GM19463 (cell line): ENCODE results near the gene TAF13.
"Not testable (repeated sequence)": the region's sequence is repeated elsewhere in the genome, so short reads cannot be mapped to it uniquely, and the experiment has no call there.

Source experiments
- ATAC-seq: cut with Tn5 transposase; IDR thresholded peaks from one replicate; pipeline ENCODE4 v1.9.1; 2021; ENCODE audit warnings: mild to moderate bottlenecking, moderate library complexity; ENCODE audit not compliant: unreplicated experiment

The TAF13 gene

DNA sequence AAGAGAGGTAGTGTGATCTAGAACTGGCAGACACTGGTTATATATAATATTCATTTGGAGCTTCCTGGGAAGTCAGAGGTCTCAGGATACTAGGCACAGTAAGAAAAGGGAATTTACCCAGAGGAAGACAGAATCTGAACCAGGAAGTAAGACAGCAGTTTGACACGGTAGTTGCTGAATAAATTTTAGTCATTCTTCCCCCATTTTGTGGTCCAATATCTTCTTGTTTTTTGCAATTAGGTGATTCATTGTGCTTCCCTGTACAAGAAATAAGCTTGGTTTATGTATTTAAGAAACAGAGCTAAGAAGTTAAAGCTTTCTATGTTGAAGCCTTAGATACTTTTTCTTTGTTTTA, 16.0 kb upstream of the TAF13 start:
- no peak for ATAC-seq

DNA sequence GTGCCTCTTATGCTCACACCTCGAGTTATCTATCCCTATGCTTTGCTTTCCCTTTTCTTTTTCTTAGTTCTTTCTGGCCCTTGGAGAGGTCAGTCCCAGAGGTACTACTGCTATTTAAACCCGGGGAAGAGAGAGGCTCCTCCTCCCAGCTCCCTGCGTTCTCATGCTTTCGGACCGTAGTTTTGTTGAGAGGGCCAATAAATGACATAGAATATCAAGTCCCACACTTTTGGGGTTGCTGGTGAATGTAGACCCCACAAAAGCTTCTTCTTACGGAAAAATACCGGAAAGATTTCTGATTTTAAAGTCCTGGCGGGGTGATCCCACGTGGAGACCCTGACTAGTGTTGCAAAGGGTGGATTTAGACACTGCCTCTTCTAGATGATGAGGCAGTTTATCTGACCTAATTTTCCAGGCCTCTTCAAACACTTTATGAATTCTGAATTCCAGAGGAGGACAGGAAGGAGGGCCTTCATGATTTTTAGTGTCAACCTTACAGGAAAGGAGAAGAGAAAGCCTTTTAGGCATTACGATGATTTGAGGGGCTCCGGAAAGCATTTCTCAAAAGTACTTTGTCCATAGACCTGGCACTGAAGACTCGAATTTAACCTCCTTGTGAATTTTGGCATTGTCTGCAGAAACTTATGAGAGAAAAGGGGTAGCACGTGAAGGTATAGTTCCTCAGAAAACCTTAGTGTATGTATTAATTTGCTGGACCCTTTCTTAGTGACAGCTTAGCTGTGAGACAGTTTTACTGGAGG, 15.5 kb upstream of the TAF13 start:
- peak; percentile 56 for ATAC-seq

DNA sequence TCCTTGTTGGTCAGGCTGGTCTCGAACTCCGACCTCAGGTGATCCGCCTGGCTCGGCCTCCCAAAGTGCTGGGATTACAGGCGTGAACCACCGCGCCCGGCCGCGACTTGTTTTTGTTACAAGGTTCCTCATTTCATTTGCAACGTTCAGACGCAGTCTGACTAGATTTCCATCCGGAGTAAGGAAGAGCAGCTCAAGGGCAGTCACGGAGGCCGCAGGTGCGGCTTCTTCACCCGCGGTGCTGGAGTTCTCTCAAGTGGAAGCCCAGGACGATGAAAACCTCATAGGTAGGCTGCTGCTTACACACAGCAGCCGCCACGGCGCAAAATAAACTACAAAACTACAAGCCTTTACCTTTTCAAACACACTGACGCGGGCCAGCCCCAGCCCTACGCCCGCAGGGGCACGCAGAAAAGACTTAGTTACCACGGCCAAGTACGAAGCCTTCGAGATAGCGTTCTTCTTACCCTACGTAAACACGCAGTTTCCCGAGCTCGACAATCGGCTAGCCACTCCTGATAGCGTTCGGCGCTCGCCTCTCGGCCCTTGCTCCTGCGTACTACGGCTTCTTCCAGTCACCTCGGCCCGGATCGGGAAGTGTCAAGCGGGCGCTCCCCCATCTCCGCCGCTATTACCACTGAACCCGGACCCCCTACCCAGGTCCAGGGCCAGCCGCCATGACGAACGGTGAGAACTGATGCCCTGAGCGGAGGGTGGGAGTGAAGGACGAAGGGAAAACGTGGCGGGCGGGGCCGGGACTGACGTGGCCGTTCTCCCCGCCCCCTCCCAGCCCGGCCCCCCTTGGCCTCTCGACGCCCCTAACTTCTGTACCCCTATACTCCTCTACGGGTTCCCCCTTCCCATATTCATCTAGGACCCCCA, 14.6 kb upstream of the TAF13 start, which contains the start of gene TMEM167B:
Gene TMEM167B, plus strand, starts transcription at position 569 of the 882 bp plus-strand sequence. Its CDS starts 109 bp downstream, at position 678.
- ATAC-seq: peak; percentile 89

DNA sequence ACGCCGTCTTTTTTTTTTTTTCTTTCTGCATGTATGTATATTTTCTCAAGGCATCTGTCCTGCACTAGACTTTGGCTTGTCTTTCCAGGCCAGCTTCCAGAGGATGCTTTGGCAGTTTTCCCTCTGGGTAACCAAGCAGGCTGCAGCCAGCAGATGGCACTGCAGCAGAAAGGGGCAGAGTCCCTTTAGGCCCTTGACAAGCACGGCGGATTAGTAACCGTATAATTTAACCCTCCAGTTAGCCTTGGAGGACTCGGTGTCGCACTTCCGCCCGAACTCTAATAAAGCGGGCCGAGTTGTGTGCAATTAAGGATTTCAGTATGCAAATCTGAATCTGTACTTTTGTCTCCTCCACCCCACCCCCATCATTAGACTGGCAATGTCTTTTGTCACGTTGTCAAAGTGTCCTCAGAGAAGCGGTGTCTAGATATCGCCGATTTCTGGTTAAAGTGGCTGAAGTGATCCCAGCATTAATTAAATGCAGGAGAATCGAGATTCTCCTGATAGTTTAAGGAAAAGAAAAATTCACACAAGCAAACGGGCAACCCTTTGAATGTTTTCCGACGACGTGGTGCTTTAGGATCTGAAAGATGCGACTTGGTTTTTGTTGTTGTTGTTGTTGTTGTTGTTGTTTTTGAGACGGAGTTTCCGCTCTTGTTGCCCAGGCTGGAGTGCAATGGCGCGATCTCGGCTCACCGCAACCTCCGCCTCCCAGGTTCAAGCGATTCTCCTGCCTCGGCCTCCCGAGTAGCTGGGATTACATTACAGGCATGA, 13.6 kb upstream of the TAF13 start:
- ATAC-seq: no peak

DNA sequence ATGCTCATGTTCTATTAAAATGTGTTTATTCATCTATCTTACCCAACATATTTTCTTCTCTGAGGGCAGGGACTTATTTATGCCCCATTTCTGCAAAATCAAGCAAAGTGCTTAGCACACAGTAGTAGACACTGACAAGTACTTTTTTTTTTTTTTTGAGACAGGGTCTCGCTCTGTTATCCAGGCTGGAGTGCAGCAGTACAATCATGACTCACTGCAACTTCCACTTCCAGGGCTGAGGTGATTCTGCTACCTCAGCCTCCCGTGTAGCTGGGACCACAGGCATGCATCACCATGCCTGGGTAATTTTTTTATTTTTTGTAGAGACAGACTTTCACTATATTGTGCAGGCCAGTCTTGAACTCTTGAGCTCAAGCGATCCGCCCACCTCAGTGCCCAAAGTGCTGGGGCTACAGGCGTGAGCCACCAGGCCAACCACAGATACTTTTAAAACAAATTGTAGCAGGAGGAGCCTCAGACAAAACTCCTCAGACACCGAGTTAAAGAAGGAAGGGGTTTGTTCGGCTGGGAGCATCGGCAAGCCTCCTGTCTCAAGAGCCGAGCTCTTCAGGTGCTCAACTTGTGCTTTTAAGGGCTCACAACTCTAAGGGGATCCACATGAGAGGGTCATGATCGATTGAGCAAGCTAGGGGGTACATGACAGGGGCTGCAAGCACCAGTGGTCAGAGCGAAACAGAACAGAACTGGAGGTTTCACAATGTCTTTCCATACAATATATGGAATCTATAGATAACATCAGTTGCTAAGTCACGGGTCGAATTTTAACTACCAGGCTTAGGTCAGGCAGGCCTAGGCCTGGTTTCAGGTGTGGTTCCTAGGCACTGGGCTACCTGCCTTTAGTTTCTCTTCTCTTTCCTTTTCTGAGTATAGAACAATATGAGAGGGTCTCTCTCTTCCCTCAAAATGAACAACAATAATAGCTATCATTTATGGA, 9.0 kb upstream of the TAF13 start:
- ATAC-seq: no peak

DNA sequence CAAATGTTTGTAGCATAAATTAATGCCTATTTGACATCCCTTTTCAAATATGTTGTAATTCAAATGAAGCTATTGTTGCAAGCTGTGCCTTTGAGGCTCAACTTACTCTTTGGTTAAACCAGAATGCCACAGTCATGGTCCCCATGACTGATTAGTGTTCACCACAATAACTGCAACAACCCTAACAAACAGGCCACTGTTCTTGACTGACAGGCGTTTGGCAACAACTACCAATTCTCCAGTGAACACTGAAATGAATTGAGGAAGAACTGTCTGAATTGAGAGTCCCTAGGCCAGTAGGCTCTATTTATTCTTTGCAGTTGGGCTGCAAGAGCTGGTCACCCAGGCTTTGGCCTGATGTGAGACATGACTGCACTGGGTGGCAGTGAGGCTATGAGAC, 8.1 kb upstream of the TAF13 start:
- ATAC-seq: no peak

DNA sequence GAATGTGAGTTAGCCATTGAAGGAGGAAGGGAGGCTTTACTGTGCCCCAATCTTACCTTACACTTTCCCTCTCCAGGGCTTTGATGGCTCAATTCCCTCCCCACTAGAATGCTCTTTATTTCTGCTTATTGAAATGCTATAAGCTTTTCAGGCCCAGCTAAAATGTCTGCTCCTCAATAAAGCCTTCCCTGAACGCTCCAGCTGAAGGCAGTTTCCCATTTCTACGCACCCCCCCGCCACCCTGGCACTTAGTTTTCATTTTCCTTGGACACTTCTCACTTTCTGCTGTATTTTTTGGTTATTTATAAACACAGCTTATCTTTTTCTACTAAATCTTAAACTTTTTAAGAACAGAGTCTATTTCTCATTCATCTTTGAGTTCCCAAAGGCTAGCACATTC, 7.7 kb upstream of the TAF13 start:
- no peak for ATAC-seq

DNA sequence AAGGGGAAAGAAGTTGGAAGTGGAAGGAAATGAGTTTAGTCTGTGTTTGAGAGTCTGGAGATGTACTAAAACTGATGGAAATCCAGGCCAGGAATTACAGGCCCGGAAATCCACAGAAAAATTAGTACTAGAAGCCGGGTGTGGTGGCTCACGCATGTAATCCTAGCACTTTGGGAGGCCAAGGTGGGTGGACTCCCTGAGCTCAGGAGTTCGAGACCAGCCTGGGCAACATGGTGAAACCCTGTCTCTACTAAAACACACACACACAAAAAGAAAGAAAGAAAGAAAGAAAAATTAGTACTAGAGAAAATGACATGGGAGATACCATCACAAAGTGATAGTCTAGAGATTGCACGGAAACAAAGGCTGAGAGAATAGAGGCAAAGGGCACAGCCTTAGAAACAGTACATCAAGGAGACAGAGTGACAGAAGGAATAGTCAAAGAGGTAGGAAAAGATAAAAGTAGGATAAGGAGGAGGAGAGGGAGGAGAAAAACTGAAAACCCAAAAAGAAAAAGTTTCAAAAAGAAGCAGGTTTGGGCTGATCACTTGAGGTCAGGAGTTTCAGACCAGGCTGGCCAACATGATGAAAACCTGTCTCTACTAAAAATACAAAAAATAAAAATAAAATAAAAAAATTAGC, 4.8 kb upstream of the TAF13 start:
- ATAC-seq: no peak

DNA sequence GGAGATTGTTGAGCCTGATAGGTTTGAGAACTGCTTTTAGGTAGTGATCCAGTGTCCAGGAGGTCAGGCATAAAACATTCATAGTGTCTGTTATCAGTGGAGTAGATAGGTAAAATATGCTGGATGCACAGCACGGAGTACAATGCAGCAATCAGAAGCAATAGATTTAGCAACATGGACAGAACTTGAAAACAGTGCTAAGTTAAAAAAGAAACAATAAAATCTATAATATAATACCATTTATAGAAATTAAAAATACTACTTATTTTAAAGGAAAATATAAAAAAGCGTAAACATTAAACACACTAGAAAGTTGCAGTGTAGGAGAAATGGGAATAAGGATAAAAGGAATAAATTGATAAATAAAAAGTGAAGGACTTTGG, 3.4 kb upstream of the TAF13 start:
- ATAC-seq: no peak

DNA sequence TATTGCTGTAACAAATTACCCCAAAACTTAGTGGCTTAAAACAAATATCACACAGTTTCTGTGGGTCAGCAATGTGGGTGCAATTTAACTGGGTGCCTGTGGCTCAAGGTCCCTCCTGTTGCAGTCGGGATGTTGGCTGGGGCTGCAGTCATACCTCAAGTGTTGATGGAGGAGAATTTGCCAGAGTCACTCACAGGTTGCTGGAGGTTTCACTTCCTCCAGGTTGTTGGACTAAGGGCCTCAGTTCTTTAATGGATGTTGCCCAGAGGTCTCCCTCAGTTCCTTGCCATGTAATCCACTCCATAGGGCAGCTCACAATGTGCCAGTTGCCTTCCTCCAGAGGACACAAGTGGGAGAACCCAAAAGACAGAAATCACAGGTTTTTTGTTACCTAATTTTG, 2.5 kb upstream of the TAF13 start:
- no peak for ATAC-seq

DNA sequence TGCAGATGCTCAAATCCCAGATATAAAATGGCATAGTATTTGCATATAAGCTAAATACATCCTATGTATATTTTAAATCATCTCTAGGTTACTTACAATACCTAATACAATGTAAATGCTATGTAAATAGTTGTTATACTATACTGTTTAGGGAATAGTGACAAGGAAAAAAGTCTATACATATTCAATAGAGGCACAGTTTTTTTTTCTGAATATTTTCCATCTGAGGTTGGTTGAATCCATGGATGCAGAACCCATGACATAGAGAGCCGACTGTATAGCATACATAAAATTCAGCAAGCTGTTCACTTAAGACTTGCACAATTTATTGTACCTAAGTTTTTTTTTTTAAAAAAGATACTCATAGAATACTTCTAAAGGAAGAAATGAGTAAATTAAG, 6.5 kb downstream of the TAF13 start:
- no peak for ATAC-seq

DNA sequence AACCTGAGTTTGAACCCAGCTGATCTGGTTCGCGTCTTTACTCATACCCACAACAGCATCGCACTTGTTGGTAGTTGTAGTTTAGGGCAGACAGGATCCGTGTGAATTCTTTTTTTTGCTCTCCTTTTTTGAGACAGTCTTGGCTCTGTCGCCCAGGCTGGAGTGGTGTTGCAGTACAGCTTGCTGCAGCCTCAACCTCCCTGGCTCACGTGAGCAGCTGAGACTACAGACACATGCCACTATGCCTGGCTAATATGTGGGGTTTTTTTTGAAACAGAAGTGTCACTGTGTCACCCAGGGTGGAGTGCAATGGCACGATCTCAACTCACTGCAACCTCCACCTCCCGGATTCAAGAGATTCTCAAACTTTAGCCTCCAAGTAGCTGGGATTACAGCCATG, 7.9 kb downstream of the TAF13 start:
- no peak for ATAC-seq

DNA sequence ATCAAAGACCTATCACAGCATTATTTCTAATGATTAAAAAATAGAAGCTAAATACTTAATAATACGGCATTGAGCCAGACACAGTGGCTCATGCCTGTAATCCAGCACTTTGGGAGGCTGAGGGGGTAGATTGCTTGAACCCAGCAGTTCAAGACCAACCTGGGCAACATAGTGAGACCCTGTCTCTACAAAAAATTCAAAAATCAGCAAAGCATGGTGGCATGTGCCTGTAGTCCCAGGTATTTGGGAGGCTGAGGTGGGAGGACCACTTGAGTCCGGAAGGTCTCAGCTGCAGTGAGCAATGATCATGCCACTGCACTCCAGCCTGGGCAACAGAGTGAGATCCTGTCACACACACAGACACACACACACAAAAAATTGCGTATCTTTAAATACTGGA, 10.7 kb downstream of the TAF13 start:
- ATAC-seq: no peak

DNA sequence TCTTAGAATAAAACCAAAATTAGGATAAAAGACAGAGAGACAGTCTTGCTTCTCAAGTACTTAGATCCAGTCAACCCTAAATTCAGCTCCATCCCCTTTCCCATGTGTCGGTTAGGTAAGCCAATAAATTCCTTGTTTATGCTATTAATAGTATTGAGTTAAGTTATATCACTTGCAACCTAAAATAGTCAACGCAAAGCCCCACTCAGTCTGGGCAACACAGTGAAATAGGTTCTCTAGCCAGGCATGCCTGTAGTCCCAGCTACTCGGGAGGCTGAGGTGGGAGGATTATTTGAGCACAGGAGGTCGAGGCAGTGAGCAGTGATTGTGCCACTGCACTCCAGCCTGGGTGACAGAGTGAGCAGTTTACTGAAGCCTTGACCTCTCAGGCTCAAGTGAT, 14.6 kb downstream of the TAF13 start:
- ATAC-seq: no peak

DNA sequence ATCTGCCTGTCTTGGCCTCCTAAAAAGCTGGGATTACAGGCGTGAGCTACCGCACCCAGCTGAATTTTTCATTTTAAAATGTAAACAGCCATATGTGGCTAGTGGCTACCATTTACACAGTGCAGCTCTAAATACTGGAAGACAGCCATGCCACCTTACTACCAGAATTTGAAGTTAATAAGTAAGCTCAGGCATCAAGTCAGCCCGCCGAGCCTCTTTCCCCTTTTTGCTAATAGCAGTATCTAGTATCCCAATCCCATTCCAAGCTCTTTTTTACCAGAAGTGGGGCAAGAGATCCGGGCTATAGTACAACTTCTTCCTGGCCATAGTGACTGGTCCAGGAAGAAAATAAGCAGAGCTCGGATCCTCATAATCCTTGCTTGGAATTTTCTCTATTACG, 15.1 kb downstream of the TAF13 start:
- ATAC-seq: no peak

DNA sequence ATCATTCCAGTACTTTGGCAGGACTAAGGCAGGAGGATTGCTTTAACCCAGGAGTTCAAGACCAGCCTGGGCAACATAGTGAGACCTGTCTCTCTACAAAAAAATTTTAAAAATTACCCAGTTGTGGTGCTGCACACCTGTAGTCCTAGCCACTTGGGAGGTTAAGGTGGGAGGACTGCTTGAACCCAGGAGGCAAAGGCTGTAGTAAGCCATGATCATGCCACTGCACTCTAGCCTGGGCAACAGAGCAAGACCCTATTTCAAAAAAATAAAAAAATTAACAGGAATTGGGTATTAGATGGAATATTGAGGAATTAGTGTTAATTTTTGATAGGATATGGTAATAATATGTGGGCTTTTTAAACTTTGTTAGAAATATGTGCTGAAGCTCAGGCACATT, 16.8 kb downstream of the TAF13 start:
- ATAC-seq: no peak

DNA sequence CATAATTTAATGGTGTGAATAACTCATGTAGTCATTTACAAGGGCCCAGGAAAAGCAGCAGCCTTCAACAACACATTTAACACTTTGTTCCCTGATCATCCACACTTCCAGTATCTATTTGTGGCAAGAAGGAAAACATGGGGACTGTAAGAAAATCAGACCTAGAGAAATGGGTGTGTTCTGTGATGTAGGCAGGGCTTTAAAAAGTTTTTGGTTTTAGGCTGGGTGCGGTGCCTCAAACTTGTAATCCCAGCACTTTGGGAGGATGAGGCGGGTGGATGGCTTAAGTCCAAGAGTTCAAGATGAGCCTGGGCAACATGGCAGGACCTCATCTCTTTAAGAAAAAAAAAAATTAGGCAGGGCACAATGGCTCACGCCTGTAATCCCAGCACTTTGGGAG, 19.7 kb downstream of the TAF13 start:
- no peak for ATAC-seq

DNA sequence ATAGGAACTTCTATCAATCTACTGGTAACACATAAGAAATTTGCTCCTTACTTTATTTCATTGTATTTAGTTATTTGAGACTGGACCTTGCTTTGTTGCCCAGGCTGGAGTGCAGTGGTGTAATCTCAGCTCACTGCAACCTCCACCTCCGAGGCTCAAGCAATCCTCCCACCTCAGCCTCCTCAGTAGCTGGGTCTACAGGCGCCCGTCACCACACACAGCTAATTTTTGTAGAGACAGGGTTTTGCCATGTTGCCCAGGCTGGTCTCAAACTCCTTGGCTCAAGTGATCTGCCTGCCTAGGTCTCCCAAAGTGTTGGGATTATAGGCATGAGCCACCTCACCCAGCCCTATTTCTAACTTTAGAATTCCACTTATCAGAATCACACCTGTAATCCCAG, 23.7 kb downstream of the TAF13 start:
- not testable (repeated sequence) for ATAC-seq

DNA sequence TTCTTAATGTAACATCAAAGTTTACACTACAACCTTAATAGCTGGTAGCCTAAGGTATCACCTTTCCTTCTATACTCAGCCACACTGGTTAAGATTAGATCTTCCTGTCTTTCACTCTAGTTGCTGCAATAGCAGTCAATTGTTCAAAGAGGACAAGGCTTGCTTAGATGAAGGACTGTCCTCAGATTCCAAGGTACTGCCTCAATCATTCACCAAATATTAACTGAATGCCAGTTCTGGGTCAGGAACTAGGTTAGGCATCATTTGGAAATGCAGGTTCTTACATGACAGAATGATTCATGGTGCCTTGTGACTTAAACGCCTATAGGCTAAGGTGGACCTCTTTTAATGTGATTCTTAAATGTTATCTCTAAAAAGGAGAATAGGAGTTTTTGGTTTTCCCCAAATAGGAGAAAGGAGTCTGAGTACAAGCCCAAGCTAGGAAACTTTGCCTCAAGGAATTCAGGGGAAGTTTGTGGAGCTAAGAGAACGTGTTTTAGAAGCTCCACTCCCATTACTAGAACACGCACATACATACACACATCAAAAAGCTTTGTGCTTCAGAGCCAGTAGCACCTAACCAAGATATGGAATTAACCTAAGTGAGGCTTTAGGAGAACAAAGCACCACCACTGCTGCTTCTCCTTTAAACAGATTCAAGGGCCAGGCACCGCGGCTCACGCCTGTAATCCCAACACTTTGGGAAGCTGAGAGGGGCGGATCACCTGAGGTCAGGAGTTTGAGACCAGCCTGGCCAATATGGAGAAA, 25.4 kb downstream of the TAF13 start:
- ATAC-seq: no peak
